ENCODE results near the gene MYBPC1. TPM values are rescaled to one million over a fixed set of nuclear protein-coding genes. Genes with fewer than 3 reads are reported as not detected.
"Not testable (repeated sequence)": the region's sequence is repeated elsewhere in the genome, so short reads cannot be mapped to it uniquely, and the experiment has no call there.

MYBPC1 gene
- total RNA-seq, 1 experiment from 2014 or later: not detected

DNA sequence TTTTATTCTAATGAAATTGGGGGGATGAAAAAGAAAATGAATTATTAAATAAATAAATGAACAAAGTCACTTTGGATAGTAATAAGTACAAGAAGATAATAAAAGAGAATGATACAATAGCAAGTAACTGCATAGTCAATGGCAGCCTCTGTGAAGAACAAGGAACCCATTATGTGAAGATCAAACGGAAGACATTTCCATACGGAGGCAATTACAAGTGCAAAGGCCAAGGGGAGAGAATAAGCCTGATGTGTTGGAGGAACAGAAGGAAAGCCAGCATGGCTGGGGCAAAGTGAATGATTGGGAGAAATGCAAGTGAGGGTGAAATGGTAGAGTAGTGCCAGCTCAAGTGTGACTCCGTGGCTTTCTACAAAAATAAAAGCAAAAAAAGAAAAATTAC lies 58.7 kb downstream of the MYBPC1 start:
- Histone ChIP-seq H3K9me3 (ENCODE audit: low read length) (no peaks in the 10 kb centered on the region), H3K9ac (ENCODE audit: low read length) (no peak overlapping the region), H3K27me3 (ENCODE audit: low read length) (peaks cover 72% of the 10 kb centered on the region), H4K20me1 (ENCODE audit: low read length) (no peaks in the 10 kb centered on the region), H3K4me1 (ENCODE audit: insufficient read depth, low read length) (no peaks in the 10 kb centered on the region), H3K79me2 (ENCODE audit: low read length) (no peaks in the 10 kb centered on the region), H3K4me3 (ENCODE audit: low read length) (no peak overlapping the region), H3K27ac (ENCODE audit: low read length) (no peak overlapping the region), H3K36me3 (ENCODE audit: low read depth, low read length) (no peaks in the 10 kb centered on the region), H3K4me2 (ENCODE audit: low read length) (no peak overlapping the region), H3F3A (ENCODE audit: low read length, unreplicated experiment) (no peaks in the 10 kb centered on the region), H2AFZ (ENCODE audit: low read length) (no peak overlapping the region), H3K9me2 (replicated peaks; ENCODE audit: low read length) (no peaks in the 10 kb centered on the region)
- no peak for ATAC-seq
- intact Hi-C loops (cut with micrococcal nuclease): no loop called here
- ChIA-PET POLR2A (ENCODE audit: unreplicated experiment) (no interaction called here), CTCF (no interaction called here)
- DNase-seq: no peak
- TF ChIP-seq EZH2 (IDR thresholded peaks at IDR 0.05; ENCODE audit: low read length, unreplicated experiment) (no peak), EZH2phosphoT487 (IDR thresholded peaks at IDR 0.05; ENCODE audit: borderline replicate concordance, low read length) (no peak)
- TF ChIP-seq, protein P1, sequence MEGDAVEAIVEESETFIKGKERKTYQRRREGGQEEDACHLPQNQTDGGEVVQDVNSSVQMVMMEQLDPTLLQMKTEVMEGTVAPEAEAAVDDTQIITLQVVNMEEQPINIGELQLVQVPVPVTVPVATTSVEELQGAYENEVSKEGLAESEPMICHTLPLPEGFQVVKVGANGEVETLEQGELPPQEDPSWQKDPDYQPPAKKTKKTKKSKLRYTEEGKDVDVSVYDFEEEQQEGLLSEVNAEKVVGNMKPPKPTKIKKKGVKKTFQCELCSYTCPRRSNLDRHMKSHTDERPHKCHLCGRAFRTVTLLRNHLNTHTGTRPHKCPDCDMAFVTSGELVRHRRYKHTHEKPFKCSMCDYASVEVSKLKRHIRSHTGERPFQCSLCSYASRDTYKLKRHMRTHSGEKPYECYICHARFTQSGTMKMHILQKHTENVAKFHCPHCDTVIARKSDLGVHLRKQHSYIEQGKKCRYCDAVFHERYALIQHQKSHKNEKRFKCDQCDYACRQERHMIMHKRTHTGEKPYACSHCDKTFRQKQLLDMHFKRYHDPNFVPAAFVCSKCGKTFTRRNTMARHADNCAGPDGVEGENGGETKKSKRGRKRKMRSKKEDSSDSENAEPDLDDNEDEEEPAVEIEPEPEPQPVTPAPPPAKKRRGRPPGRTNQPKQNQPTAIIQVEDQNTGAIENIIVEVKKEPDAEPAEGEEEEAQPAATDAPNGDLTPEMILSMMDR (conservative IDR thresholded peaks at IDR 0.05; ENCODE audit: low read depth, low read length): no peak
- no TSS peak for BruUV-seq (replicated peaks)

- ChIA-PET POLR2A (ENCODE audit: unreplicated experiment) (no interaction called here), CTCF (no interaction called here)
- peaks cover 77% of the 10 kb centered on the region for H3K27me3 ChIP-seq (ENCODE audit: low read length)
- no peaks in the 10 kb centered on the region for H3F3A ChIP-seq (ENCODE audit: low read length, unreplicated experiment)
- no peak overlapping the region for H3K4me3 ChIP-seq (ENCODE audit: low read length)
- no peaks in the 10 kb centered on the region for H4K20me1 ChIP-seq (ENCODE audit: low read length)
- no peaks in the 10 kb centered on the region for H3K79me2 ChIP-seq (ENCODE audit: low read length)
- DNase-seq (no peak), ATAC-seq (no peak)
- no peaks in the 10 kb centered on the region for H3K9me3 ChIP-seq (ENCODE audit: low read length)
- H2AFZ ChIP-seq (ENCODE audit: low read length): no peak overlapping the region
- no peaks in the 10 kb centered on the region for H3K36me3 ChIP-seq (ENCODE audit: low read depth, low read length)
- no peaks in the 10 kb centered on the region for H3K4me1 ChIP-seq (ENCODE audit: insufficient read depth, low read length)
- intact Hi-C loops (cut with micrococcal nuclease): no loop called here
- TF ChIP-seq, protein P1 (conservative IDR thresholded peaks at IDR 0.05; ENCODE audit: low read depth, low read length): no peak
- TF ChIP-seq EZH2phosphoT487 (IDR thresholded peaks at IDR 0.05; ENCODE audit: borderline replicate concordance, low read length) (no peak), EZH2 (IDR thresholded peaks at IDR 0.05; ENCODE audit: low read length, unreplicated experiment) (no peak)
- no peak overlapping the region for H3K4me2 ChIP-seq (ENCODE audit: low read length)
- no peak overlapping the region for H3K27ac ChIP-seq (ENCODE audit: low read length)
- H3K9ac ChIP-seq (ENCODE audit: low read length): no peak overlapping the region
- no TSS peak for BruUV-seq (replicated peaks)
- H3K9me2 ChIP-seq (replicated peaks; ENCODE audit: low read length): no peaks in the 10 kb centered on the region
Measured at GRCh38 chr12:101654442-101654841, 59.7 kb downstream of the MYBPC1 start.

- TF ChIP-seq, protein P1 (conservative IDR thresholded peaks at IDR 0.05; ENCODE audit: low read depth, low read length): no peak
- TF ChIP-seq EZH2 (IDR thresholded peaks at IDR 0.05; ENCODE audit: low read length, unreplicated experiment): no peak
- TF ChIP-seq EZH2phosphoT487 (IDR thresholded peaks at IDR 0.05; ENCODE audit: borderline replicate concordance, low read length): no peak
- H3K79me2 ChIP-seq (ENCODE audit: low read length): no peaks in the 10 kb centered on the region
- peaks cover 82% of the 10 kb centered on the region for H3K27me3 ChIP-seq (ENCODE audit: low read length)
- no peaks in the 10 kb centered on the region for H3K36me3 ChIP-seq (ENCODE audit: low read depth, low read length)
- H3K4me3 ChIP-seq (ENCODE audit: low read length): no peak overlapping the region
- DNase-seq: no peak
- no peak overlapping the region for H3K9ac ChIP-seq (ENCODE audit: low read length)
- CTCF ChIA-PET: no interaction called here
- no peak overlapping the region for H3K4me2 ChIP-seq (ENCODE audit: low read length)
- no peaks in the 10 kb centered on the region for H3F3A ChIP-seq (ENCODE audit: low read length, unreplicated experiment)
- intact Hi-C loops (cut with micrococcal nuclease): no loop called here
- POLR2A ChIA-PET (ENCODE audit: unreplicated experiment): no interaction called here
- ATAC-seq: no peak
- H3K9me2 ChIP-seq (replicated peaks; ENCODE audit: low read length): no peaks in the 10 kb centered on the region
- H3K4me1 ChIP-seq (ENCODE audit: insufficient read depth, low read length): no peaks in the 10 kb centered on the region
- BruUV-seq (replicated peaks): no TSS peak
- H2AFZ ChIP-seq (ENCODE audit: low read length): no peak overlapping the region
- no peaks in the 10 kb centered on the region for H4K20me1 ChIP-seq (ENCODE audit: low read length)
- no peaks in the 10 kb centered on the region for H3K9me3 ChIP-seq (ENCODE audit: low read length)
- no peak overlapping the region for H3K27ac ChIP-seq (ENCODE audit: low read length)
Measured at GRCh38 chr12:101655393-101655792, 60.6 kb downstream of the MYBPC1 start.

DNA sequence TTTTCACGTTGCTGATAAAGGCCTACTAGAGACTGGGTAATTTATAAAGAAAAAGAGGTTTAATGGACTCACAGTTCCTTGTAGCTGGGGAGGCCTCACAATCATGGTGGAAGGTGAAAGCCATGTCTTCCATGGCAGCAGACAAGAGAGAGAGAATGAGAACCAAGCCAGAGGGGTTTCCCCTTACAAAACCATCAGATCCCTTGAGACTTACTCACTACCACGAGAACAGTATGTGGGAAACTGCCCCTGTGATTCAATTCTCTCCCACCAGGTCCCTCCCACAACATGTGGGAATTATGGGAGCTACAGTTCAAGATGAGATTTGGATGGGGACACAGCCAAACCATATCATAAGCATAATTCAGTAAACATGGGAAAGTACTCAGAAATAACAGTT lies 65.9 kb downstream of the MYBPC1 start:
- H3K27ac ChIP-seq (ENCODE audit: low read length); intact Hi-C loops (cut with micrococcal nuclease); H4K20me1 ChIP-seq (ENCODE audit: low read length); BruUV-seq (replicated peaks); H3K4me2 ChIP-seq (ENCODE audit: low read length); ATAC-seq; POLR2A ChIA-PET (ENCODE audit: unreplicated experiment); DNase-seq; H3K4me1 ChIP-seq (ENCODE audit: insufficient read depth, low read length); CTCF ChIA-PET; H3F3A ChIP-seq (ENCODE audit: low read length, unreplicated experiment); H3K36me3 ChIP-seq (ENCODE audit: low read depth, low read length); H2AFZ ChIP-seq (ENCODE audit: low read length); H3K79me2 ChIP-seq (ENCODE audit: low read length); H3K9me3 ChIP-seq (ENCODE audit: low read length); H3K9ac ChIP-seq (ENCODE audit: low read length); H3K9me2 ChIP-seq (replicated peaks; ENCODE audit: low read length); H3K4me3 ChIP-seq (ENCODE audit: low read length): not testable (repeated sequence)
- H3K27me3 ChIP-seq (ENCODE audit: low read length): peaks cover 68% of the 10 kb centered on the region
